ENCODE measurements around the gene MESD. TPM values are rescaled to one million over a fixed set of nuclear protein-coding genes. Genes with fewer than 3 reads are reported as not detected.

The MESD gene
- total and polyA plus RNA-seq, 9 of the 15 experiments (the other 6 are each of a cell fraction or from before 2014, with no cell fraction given): 11.3 to 39.7 (median 22.8) TPM

DNA sequence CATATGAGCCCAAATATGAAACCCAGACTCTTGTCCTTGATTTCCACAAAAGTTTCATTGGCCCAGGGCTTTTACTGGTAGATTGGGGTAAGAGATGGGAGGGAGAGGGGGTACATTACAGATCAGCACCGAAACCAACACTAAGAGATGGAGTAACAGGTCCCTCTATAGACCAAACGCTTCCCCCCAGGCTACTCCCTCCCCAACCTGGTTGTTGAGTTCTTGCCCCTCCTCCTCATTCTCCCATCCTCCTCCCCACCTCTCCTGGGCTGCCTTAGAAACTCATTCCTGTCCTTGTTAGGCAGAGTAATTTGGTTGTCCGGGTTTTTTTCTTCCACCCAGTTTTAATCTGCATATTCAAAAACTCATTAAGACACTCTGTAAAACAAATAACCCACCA, 74.1 kb downstream of the MESD start (continued):
- TF ChIP-seq, protein P1, sequence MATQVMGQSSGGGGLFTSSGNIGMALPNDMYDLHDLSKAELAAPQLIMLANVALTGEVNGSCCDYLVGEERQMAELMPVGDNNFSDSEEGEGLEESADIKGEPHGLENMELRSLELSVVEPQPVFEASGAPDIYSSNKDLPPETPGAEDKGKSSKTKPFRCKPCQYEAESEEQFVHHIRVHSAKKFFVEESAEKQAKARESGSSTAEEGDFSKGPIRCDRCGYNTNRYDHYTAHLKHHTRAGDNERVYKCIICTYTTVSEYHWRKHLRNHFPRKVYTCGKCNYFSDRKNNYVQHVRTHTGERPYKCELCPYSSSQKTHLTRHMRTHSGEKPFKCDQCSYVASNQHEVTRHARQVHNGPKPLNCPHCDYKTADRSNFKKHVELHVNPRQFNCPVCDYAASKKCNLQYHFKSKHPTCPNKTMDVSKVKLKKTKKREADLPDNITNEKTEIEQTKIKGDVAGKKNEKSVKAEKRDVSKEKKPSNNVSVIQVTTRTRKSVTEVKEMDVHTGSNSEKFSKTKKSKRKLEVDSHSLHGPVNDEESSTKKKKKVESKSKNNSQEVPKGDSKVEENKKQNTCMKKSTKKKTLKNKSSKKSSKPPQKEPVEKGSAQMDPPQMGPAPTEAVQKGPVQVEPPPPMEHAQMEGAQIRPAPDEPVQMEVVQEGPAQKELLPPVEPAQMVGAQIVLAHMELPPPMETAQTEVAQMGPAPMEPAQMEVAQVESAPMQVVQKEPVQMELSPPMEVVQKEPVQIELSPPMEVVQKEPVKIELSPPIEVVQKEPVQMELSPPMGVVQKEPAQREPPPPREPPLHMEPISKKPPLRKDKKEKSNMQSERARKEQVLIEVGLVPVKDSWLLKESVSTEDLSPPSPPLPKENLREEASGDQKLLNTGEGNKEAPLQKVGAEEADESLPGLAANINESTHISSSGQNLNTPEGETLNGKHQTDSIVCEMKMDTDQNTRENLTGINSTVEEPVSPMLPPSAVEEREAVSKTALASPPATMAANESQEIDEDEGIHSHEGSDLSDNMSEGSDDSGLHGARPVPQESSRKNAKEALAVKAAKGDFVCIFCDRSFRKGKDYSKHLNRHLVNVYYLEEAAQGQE (IDR thresholded peaks at IDR 0.05; ENCODE audit: borderline replicate concordance): peak; percentile 28; the same call in 1 of the 2 replicates
- TF ChIP-seq, protein P1 (CRISPR knock-in tag; IDR thresholded peaks at IDR 0.05; ENCODE audit: low read depth): no peak
- TF ChIP-seq, protein P2, sequence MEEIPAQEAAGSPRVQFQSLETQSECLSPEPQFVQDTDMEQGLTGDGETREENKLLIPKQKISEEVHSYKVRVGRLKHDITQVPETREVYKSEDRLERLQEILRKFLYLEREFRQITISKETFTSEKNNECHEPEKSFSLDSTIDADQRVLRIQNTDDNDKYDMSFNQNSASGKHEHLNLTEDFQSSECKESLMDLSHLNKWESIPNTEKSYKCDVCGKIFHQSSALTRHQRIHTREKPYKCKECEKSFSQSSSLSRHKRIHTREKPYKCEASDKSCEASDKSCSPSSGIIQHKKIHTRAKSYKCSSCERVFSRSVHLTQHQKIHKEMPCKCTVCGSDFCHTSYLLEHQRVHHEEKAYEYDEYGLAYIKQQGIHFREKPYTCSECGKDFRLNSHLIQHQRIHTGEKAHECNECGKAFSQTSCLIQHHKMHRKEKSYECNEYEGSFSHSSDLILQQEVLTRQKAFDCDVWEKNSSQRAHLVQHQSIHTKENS (CRISPR knock-in tag; IDR thresholded peaks at IDR 0.05): no peak
